ENCODE measurements around the gene CALML6. TPM values are rescaled to one million over a fixed set of nuclear protein-coding genes. Genes with fewer than 3 reads are reported as not detected.

CALML6 gene
- total RNA-seq, 1 donor from 2014 or later: not detected

- DNase-seq (ENCODE audit: low read depth, low spot score): no peak
Observed at GRCh38 chr1:1892079-1892762, 22.8 kb upstream of the CALML6 start.

- DNase-seq (ENCODE audit: low read depth, low spot score): no peak
Observed at GRCh38 chr1:1892763-1893120, 22.3 kb upstream of the CALML6 start.

- no peak for DNase-seq (ENCODE audit: low read depth, low spot score)
Observed at GRCh38 chr1:1893291-1893985, 21.6 kb upstream of the CALML6 start.

- DNase-seq (ENCODE audit: low read depth, low spot score): no peak
Observed at GRCh38 chr1:1893997-1894353, 21.1 kb upstream of the CALML6 start.

- DNase-seq (ENCODE audit: low read depth, low spot score): no peak
Observed at GRCh38 chr1:1894354-1895059, 20.6 kb upstream of the CALML6 start.

GRCh38 chr1:1895060-1895418 is 20.0 kb upstream of the CALML6 start:
- no peak for DNase-seq (ENCODE audit: low read depth, low spot score)

- no peak for DNase-seq (ENCODE audit: low read depth, low spot score)
Observed at GRCh38 chr1:1895456-1896336, 19.4 kb upstream of the CALML6 start.

- DNase-seq (ENCODE audit: low read depth, low spot score): no peak
Observed at GRCh38 chr1:1898246-1898933, 16.7 kb upstream of the CALML6 start.

GRCh38 chr1:1899266-1899966 is 15.6 kb upstream of the CALML6 start:
- no peak for DNase-seq (ENCODE audit: low read depth, low spot score)

- DNase-seq (ENCODE audit: low read depth, low spot score): no peak
Observed at GRCh38 chr1:1899967-1900327, 15.1 kb upstream of the CALML6 start.

GRCh38 chr1:1900883-1901640 is 14.0 kb upstream of the CALML6 start:
- DNase-seq (ENCODE audit: low read depth, low spot score): no peak

GRCh38 chr1:1901641-1902294 is 13.3 kb upstream of the CALML6 start:
- no peak for DNase-seq (ENCODE audit: low read depth, low spot score)

- DNase-seq (ENCODE audit: low read depth, low spot score): no peak
Observed at GRCh38 chr1:1903224-1903623, 11.8 kb upstream of the CALML6 start.

GRCh38 chr1:1906185-1907097 is 8.6 kb upstream of the CALML6 start:
- DNase-seq (ENCODE audit: low read depth, low spot score): peak; percentile 46

GRCh38 chr1:1907098-1907736 is 7.8 kb upstream of the CALML6 start:
- DNase-seq (ENCODE audit: low read depth, low spot score): no peak

- DNase-seq (ENCODE audit: low read depth, low spot score): no peak
Observed at GRCh38 chr1:1908506-1908791, 6.6 kb upstream of the CALML6 start.

GRCh38 chr1:1910033-1910465 is 5.0 kb upstream of the CALML6 start:
- DNase-seq (ENCODE audit: low read depth, low spot score): no peak

All from pulmonary artery endothelial cell (primary cell).